Neural progenitor cell (in vitro differentiated cells): ENCODE results near the gene SRRM1. TPM values are rescaled to one million over a fixed set of nuclear protein-coding genes. Genes with fewer than 3 reads are reported as not detected.
"Not testable (repeated sequence)": the region's sequence is repeated elsewhere in the genome, so short reads cannot be mapped to it uniquely, and the experiment has no call there.

Experiments
- DNase-seq: peaks from one replicate; pipeline ENCODE4 v3.0.0-alpha.2; 2016; ENCODE audit warnings: low spot score
- H2AFZ ChIP-seq: fragments of 200-600 bp; sonication (generic); replicated peaks from 2 replicates; pipeline ENCODE4 v1.6.1; 2016; ENCODE audit warnings: antibody characterized with exemption
- H3F3A ChIP-seq: fragments of 200-600 bp; sonication (generic); 2 replicates; pipeline ENCODE4 v1.6.1; 2016; ENCODE audit warnings: antibody characterized with exemption, low read depth
- H3K27ac ChIP-seq: fragments of 200-600 bp; sonication (generic); 2 replicates; pipeline ENCODE4 v1.5.1; 2016; ENCODE audit warnings: mild to moderate bottlenecking
- H3K27me3 ChIP-seq: fragments of 200-600 bp; sonication (generic); 2 replicates; pipeline ENCODE4 v1.6.1; 2016; ENCODE audit warnings: mild to moderate bottlenecking, moderate library complexity
- H3K36me3 ChIP-seq: fragments of 200-600 bp; sonication (generic); 2 replicates; pipeline ENCODE4 v1.5.1; 2016
- H3K4me1 ChIP-seq: fragments of 200-600 bp; sonication (generic); 2 replicates; pipeline ENCODE4 v1.6.1; 2016; ENCODE audit warnings: mixed run types
- H3K4me2 ChIP-seq: fragments of 200-600 bp; sonication (generic); 2 replicates; pipeline ENCODE4 v1.6.1; 2016
- H3K4me3 ChIP-seq: fragments of 200-600 bp; sonication (generic); 2 replicates; pipeline ENCODE4 v1.5.1; 2016
- H3K79me2 ChIP-seq: fragments of 200-600 bp; sonication (generic); 2 replicates; pipeline ENCODE4 v1.6.1; 2016; ENCODE audit warnings: low read depth
- H3K9ac ChIP-seq: fragments of 200-600 bp; sonication (generic); 2 replicates; pipeline ENCODE4 v1.6.1; 2016
- H3K9me3 ChIP-seq: fragments of 200-600 bp; sonication (generic); 2 replicates; pipeline ENCODE4 v1.5.1; 2016; ENCODE audit warnings: low read depth
- H4K20me1 ChIP-seq: fragments of 200-600 bp; sonication (generic); 2 replicates; pipeline ENCODE4 v1.6.1; 2016; ENCODE audit warnings: low read depth
- H3K27ac Mint-ChIP-seq: 3 replicates; pipeline ENCODE4 v1.8.0; 2021; ENCODE audit warnings: mixed read lengths
- H3K27me3 Mint-ChIP-seq: 2 replicates; pipeline ENCODE4 v1.8.0; 2022; ENCODE audit warnings: low read depth, mild to moderate bottlenecking, inconsistent platforms, moderate library complexity, mixed read lengths; ENCODE audit not compliant: insufficient read depth
- H3K36me3 Mint-ChIP-seq: 3 replicates; pipeline ENCODE4 v1.8.0; 2021; ENCODE audit warnings: mixed read lengths
- H3K4me1 Mint-ChIP-seq: 3 replicates; pipeline ENCODE4 v1.8.0; 2021; ENCODE audit warnings: mixed read lengths
- H3K4me3 Mint-ChIP-seq: 3 replicates; pipeline ENCODE4 v1.8.0; 2021; ENCODE audit warnings: mild to moderate bottlenecking, moderate library complexity, mixed read lengths
- H3K9me3 Mint-ChIP-seq: 3 replicates; pipeline ENCODE4 v1.8.0; 2020; ENCODE audit warnings: mixed read lengths
- EZH2 ChIP-seq: fragments of 200-600 bp; sonication (generic); IDR thresholded peaks from 2 replicates; pipeline ENCODE4 v1.6.1; 2017; ENCODE audit warnings: antibody characterized with exemption, mild to moderate bottlenecking, moderate library complexity
- EZH2phosphoT487 ChIP-seq: fragments of 200-600 bp; sonication (generic); IDR thresholded peaks from 2 replicates; pipeline ENCODE4 v1.6.1; 2017; ENCODE audit warnings: antibody characterized with exemption
- small RNA-seq: library from RNA; depleted of rRNA; stranded (forward); fragments of <200 nt; gene quantifications from one replicate; pipeline ENCODE3, GENCODE V24; 2015
- total RNA-seq: library from RNA; depleted of rRNA; stranded (reverse); fragments of >200 nt; gene quantifications from 2 replicates; pipeline ENCODE4 v1.2.3, GENCODE V29; 2015; ENCODE audit warnings: low replicate concordance
- TF ChIP-seq, protein P1 (sequence below): fragments of 200-600 bp; sonication (generic); IDR thresholded peaks from 2 replicates; pipeline ENCODE4 v1.5.1; 2017; ENCODE audit warnings: antibody characterized with exemption, mild to moderate bottlenecking

The SRRM1 gene
- total RNA-seq, 1 donor from 2014 or later: 164 TPM

DNA sequence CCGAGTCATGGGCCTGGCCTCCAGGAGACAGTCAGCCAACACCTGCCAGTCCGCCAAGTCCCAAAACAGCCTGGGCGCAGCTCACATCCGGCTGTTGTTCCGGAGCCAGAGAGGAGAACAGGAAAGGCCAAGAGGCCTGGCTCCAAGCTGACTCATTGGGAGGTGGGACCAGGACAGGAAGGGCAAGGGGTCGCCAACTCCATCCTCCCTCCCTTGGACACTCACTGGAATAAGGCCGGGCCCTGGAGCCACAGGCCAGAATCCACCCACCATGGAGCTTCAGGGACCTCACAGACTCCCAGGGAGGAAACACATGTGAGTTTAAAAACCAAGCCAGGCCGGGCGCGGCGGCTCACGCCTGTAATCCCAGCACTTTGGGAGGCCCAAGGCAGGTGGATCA, 77.0 kb downstream of the SRRM1 start:
- Histone ChIP-seq H2AFZ (no peak overlapping the region), H3K27ac (no peak overlapping the region), H3K4me3 (no peak overlapping the region), H4K20me1 (no peaks in the 10 kb centered on the region), H3K4me2 (no peak overlapping the region), H3K36me3 (no peaks in the 10 kb centered on the region), H3K79me2 (no peaks in the 10 kb centered on the region), H3K27me3 (no peaks in the 10 kb centered on the region), H3K9ac (no peak overlapping the region), H3K4me1 (peaks cover 11% of the 10 kb centered on the region), H3K9me3 (no peaks in the 10 kb centered on the region), H3F3A (peaks cover 13% of the 10 kb centered on the region)
- H3K4me3 Mint-ChIP-seq: no peak overlapping the region
- H3K36me3 Mint-ChIP-seq: no peaks in the 10 kb centered on the region
- H3K27me3 Mint-ChIP-seq: peaks cover 11% of the 10 kb centered on the region
- TF ChIP-seq EZH2phosphoT487 (no peak), EZH2 (no peak)
- TF ChIP-seq, protein P1, sequence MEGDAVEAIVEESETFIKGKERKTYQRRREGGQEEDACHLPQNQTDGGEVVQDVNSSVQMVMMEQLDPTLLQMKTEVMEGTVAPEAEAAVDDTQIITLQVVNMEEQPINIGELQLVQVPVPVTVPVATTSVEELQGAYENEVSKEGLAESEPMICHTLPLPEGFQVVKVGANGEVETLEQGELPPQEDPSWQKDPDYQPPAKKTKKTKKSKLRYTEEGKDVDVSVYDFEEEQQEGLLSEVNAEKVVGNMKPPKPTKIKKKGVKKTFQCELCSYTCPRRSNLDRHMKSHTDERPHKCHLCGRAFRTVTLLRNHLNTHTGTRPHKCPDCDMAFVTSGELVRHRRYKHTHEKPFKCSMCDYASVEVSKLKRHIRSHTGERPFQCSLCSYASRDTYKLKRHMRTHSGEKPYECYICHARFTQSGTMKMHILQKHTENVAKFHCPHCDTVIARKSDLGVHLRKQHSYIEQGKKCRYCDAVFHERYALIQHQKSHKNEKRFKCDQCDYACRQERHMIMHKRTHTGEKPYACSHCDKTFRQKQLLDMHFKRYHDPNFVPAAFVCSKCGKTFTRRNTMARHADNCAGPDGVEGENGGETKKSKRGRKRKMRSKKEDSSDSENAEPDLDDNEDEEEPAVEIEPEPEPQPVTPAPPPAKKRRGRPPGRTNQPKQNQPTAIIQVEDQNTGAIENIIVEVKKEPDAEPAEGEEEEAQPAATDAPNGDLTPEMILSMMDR: no peak
- peaks cover 3% of the 10 kb centered on the region for H3K9me3 Mint-ChIP-seq
- no peak overlapping the region for H3K27ac Mint-ChIP-seq
- peaks cover 16% of the 10 kb centered on the region for H3K4me1 Mint-ChIP-seq
- DNase-seq: no peak

DNA sequence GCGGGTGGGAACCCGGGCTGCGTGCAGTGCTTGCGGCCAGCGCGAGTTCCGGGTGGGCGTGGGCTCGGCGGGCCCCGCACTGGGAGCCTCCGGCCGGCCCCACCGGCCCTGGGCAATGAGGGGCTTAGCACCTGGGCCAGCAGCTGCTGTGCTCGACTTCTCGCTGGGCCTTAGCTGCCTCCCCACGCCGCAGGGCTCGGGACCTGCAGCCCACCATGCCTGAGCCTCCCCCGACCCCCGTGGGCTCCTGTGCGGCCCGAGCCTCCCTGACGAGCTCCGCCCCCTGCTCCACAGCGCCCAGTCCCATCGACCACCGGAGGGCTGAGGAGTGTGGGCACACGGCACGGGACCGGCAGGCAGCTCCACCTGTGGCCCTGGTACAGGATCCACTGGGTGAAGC, 78.4 kb downstream of the SRRM1 start:
- H3K9me3 Mint-ChIP-seq: peaks cover 3% of the 10 kb centered on the region
- no peak overlapping the region for H3K4me3 Mint-ChIP-seq
- Histone ChIP-seq H3K9ac (no peak overlapping the region), H3K79me2 (no peaks in the 10 kb centered on the region), H2AFZ (no peak overlapping the region), H3K4me1 (peaks cover 17% of the 10 kb centered on the region), H3K27me3 (peaks cover under 1% of the 10 kb centered on the region), H4K20me1 (no peaks in the 10 kb centered on the region), H3K27ac (no peak overlapping the region), H3F3A (peaks cover 22% of the 10 kb centered on the region), H3K36me3 (no peaks in the 10 kb centered on the region), H3K4me2 (no peak overlapping the region), H3K9me3 (no peaks in the 10 kb centered on the region), H3K4me3 (no peak overlapping the region)
- TF ChIP-seq, protein P1: no peak
- no peak for TF ChIP-seq EZH2phosphoT487
- no peak for TF ChIP-seq EZH2
- H3K27me3 Mint-ChIP-seq: peaks cover 8% of the 10 kb centered on the region
- H3K4me1 Mint-ChIP-seq: peaks cover 26% of the 10 kb centered on the region
- DNase-seq: no peak
- no peak overlapping the region for H3K27ac Mint-ChIP-seq
- H3K36me3 Mint-ChIP-seq: no peaks in the 10 kb centered on the region

DNA sequence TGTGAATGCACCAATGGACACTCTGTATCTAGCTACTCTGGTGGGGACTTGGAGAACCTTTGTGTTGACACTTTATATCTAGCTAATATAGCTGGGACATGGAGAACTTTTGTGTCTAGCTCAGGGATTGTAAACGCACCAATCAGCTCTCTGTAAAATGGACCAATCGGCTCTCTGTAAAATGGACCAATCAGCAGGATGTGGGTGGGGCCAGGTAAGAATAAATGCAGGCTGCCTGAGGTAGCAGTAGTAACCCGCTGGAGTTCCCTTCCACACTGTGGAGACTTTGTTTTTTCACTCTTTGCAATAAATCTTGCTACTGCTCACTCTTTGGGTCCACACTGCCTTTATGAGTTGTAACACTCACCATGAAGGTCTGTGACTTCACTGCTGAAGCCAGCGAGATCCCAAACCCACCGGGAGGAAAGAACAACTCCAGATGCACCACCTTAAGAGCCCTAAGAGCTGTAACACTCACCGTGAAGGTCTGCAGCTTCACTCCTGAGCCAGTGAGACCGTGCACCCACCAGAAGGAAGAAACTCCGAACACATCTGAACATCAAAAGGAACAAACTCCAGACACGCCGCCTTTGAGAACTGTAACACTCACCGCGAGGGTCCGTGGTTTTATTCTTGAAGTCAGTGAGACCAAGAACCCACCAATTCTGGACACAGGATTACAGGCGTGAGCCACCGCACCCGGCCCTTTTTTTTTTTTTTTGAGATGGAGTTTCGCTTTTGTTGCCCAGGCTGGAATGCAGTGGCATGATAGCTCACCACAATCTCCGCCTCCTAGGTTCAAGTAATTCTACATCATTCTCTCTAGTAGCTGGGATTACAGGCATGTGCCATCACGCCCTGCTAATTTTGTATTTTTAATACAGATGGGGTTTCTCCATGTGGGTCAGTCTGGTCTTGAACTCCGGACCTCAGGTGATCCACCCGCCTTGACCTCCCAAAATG, 79.3 kb downstream of the SRRM1 start:
- Mint-ChIP-seq H3K27ac (peak overlapping the region; percentile 39), H3K4me1 (peaks cover 33% of the 10 kb centered on the region)
- not testable (repeated sequence) for H3K9me3 Mint-ChIP-seq, H3K27ac ChIP-seq, H3K4me3 ChIP-seq, H2AFZ ChIP-seq, H3K79me2 ChIP-seq, DNase-seq, H3K4me3 Mint-ChIP-seq, H3K36me3 ChIP-seq, H3K4me2 ChIP-seq, H4K20me1 ChIP-seq, H3K27me3 Mint-ChIP-seq, H3K27me3 ChIP-seq, H3K9me3 ChIP-seq, H3K36me3 Mint-ChIP-seq, H3K9ac ChIP-seq
- H3K4me1 ChIP-seq: peaks cover 17% of the 10 kb centered on the region
- H3F3A ChIP-seq: peaks cover 25% of the 10 kb centered on the region

Small RNA genes lying within 50 kb of the gene (small RNA-seq; reads per million reads assigned to genes)
- not detected for gene RF00019

Other genes starting within 250 kb of the SRRM1 start
- gene STPG1, start 229.5 kb upstream of the SRRM1 start, total RNA-seq: 12.7 and 15.9 TPM in 2 replicates
- 6.9 and 12.1 TPM in 2 replicates for gene NIPAL3, start 227.5 kb upstream of the SRRM1 start, total RNA-seq
- 7.5 and 9.3 TPM in 2 replicates for gene RCAN3, start 140.5 kb upstream of the SRRM1 start, total RNA-seq
- gene NCMAP, start 87.2 kb upstream of the SRRM1 start, total RNA-seq: 0.49 TPM in 1 of 2 replicates, not detected in the other
- 185 and 263 TPM in 2 replicates for gene CLIC4, start 102.1 kb downstream of the SRRM1 start, total RNA-seq